Mesendoderm (in vitro differentiated cells): Measurements from ENCODE around the gene DESI2. TPM values are rescaled to one million over a fixed set of nuclear protein-coding genes. Genes with fewer than 3 reads are reported as not detected.
A peak's percentile ranks its signal among the peaks of the same experiment; 100 is the strongest.

Experiments
- DNase-seq: peaks from one replicate; pipeline ENCODE4 v3.0.0; 2013
- H2AK5ac ChIP-seq: 2 replicates; pipeline ENCODE4 v1.6.1; 2013; ENCODE audit warnings: low read length, inconsistent platforms
- H2BK120ac ChIP-seq: 2 replicates; pipeline ENCODE4 v1.6.1; 2013; ENCODE audit warnings: low read depth, mild to moderate bottlenecking, low read length, moderate library complexity, mixed read lengths
- H2BK15ac ChIP-seq: replicated peaks from 2 replicates; pipeline ENCODE4 v1.6.1; 2013; ENCODE audit warnings: low read depth, mild to moderate bottlenecking, moderate library complexity
- H2BK5ac ChIP-seq: 2 replicates; pipeline ENCODE4 v1.6.1; 2013; ENCODE audit warnings: low read length, inconsistent platforms
- H3K18ac ChIP-seq: 2 replicates; pipeline ENCODE4 v1.6.1; 2013; ENCODE audit warnings: mild to moderate bottlenecking, low read length, mixed read lengths
- H3K23ac ChIP-seq: one replicate; pipeline ENCODE4 v1.6.1; 2013; ENCODE audit warnings: low read length
- H3K27ac ChIP-seq: 2 replicates; pipeline ENCODE4 v1.5.1; 2013; ENCODE audit warnings: low read depth, mild to moderate bottlenecking, inconsistent platforms, low read length, moderate library complexity
- H3K27me3 ChIP-seq: 2 replicates; pipeline ENCODE4 v1.6.1; 2013; ENCODE audit warnings: low read length, control low read depth, mild to moderate bottlenecking, inconsistent platforms; ENCODE audit not compliant: insufficient read depth, poor library complexity
- H3K36me3 ChIP-seq: 2 replicates; pipeline ENCODE4 v1.6.1; 2013; ENCODE audit warnings: low read length, inconsistent platforms; ENCODE audit not compliant: control insufficient read depth, insufficient read depth
- H3K4ac ChIP-seq: one replicate; pipeline ENCODE4 v1.6.1; 2013; ENCODE audit warnings: low read depth, mild to moderate bottlenecking, low read length, moderate library complexity
- H3K4me1 ChIP-seq: 2 replicates; pipeline ENCODE4 v1.6.1; 2013; ENCODE audit warnings: low read depth, low read length, inconsistent platforms; ENCODE audit not compliant: control insufficient read depth
- H3K4me2 ChIP-seq: 2 replicates; pipeline ENCODE4 v1.6.1; 2013; ENCODE audit warnings: low read length
- H3K4me3 ChIP-seq: 2 replicates; pipeline ENCODE4 v1.5.1; 2013; ENCODE audit warnings: mild to moderate bottlenecking, low read length
- H3K56ac ChIP-seq: one replicate; pipeline ENCODE4 v1.6.1; 2013; ENCODE audit warnings: low read length
- H3K79me1 ChIP-seq: 2 replicates; pipeline ENCODE4 v1.6.1; 2013; ENCODE audit warnings: low read length, inconsistent platforms
- H3K79me2 ChIP-seq: 2 replicates; pipeline ENCODE4 v1.6.1; 2013; ENCODE audit warnings: mild to moderate bottlenecking, low read length; ENCODE audit not compliant: control insufficient read depth, insufficient read depth
- H3K9ac ChIP-seq: 2 replicates; pipeline ENCODE4 v1.6.1; 2013; ENCODE audit warnings: low read length, inconsistent platforms
- H4K5ac ChIP-seq: one replicate; pipeline ENCODE4 v1.6.1; 2013; ENCODE audit warnings: low read length
- H4K8ac ChIP-seq: one replicate; pipeline ENCODE4 v1.6.1; 2013; ENCODE audit warnings: low read depth, mild to moderate bottlenecking, control low read depth, low read length, moderate library complexity
- WGBS: extraction: QIAGEN DNeasy Blood & Tissue Kit; methylation state at CpG from one replicate; pipeline ENCODE4 v1.1.7; 2013; ENCODE audit warnings: low lambda C conversion rate, missing lambda C conversion rate; ENCODE audit not compliant: insufficient coverage; ENCODE audit errors: extremely low coverage; 5-methylcytosine and 5-hydroxymethylcytosine counted together
- polyA plus RNA-seq, 2 experiments: library from polyadenylated mRNA; stranded (reverse); fragments of 200-250 nt; gene quantifications; one replicate each; pipeline ENCODE4 v1.2.3, GENCODE V29; 2013

DESI2 gene
- polyA plus RNA-seq (2013, experiment 1 of 2), result 47.8 TPM
- polyA plus RNA-seq (2013, experiment 2 of 2), result 49.1 TPM

- H3K4ac ChIP-seq, result peak within 1 kb of the TSS; percentile 91
- H4K8ac ChIP-seq, result no peak within 1 kb of the TSS
- H3K9ac ChIP-seq, result peak within 1 kb of the TSS; percentile 63
- H3K56ac ChIP-seq, result peak within 1 kb of the TSS; percentile 77
- H3K18ac ChIP-seq, result peak within 1 kb of the TSS; percentile 93
- H3K79me1 ChIP-seq, result peaks cover 14% of the 10 kb centered on the region
- H3K79me2 ChIP-seq, result peaks cover 39% of the 10 kb centered on the region
- WGBS, result no CpG with 5 or more reads among the region's 81 CpGs
- peak within 1 kb of the TSS; percentile 88 for H3K27ac ChIP-seq
- peak; percentile 100 for DNase-seq
- no peaks in the 10 kb centered on the region for H3K27me3 ChIP-seq
- H3K23ac ChIP-seq, result no peak within 1 kb of the TSS
- H2AK5ac ChIP-seq, result no peak within 1 kb of the TSS
- H2BK5ac ChIP-seq, result peak within 1 kb of the TSS; percentile 20
- no peaks in the 10 kb centered on the region for H3K36me3 ChIP-seq
- H3K4me3 ChIP-seq, result peak within 1 kb of the TSS; percentile 27
- no peak within 1 kb of the TSS for H2BK120ac ChIP-seq
- peaks cover 5% of the 10 kb centered on the region for H3K4me1 ChIP-seq
- no peak within 1 kb of the TSS for H4K5ac ChIP-seq
- no peak within 1 kb of the TSS for H2BK15ac ChIP-seq
- peak within 1 kb of the TSS; percentile 49 for H3K4me2 ChIP-seq
Observed at GRCh38 chr1:244652623-244653438, at the start of gene DESI2. TSS of gene DESI2 (plus strand) at chr1:244653126. CDS start at chr1:244653314, 188 bp downstream.

- Histone ChIP-seq H3K23ac (no peak overlapping the region), H3K9ac (no peak overlapping the region), H3K4me2 (no peak overlapping the region), H2BK120ac (no peak overlapping the region), H2BK15ac (no peak overlapping the region), H3K4me1 (no peaks in the 10 kb centered on the region), H3K4ac (no peak overlapping the region), H3K79me2 (no peaks in the 10 kb centered on the region), H4K8ac (no peak overlapping the region), H3K36me3 (no peaks in the 10 kb centered on the region), H3K4me3 (no peak overlapping the region), H3K27me3 (no peaks in the 10 kb centered on the region), H3K27ac (no peak overlapping the region), H2BK5ac (no peak overlapping the region), H3K18ac (no peak overlapping the region), H2AK5ac (no peak overlapping the region), H3K56ac (no peak overlapping the region), H3K79me1 (no peaks in the 10 kb centered on the region), H4K5ac (no peak overlapping the region)
- peak; percentile 22 for DNase-seq
Observed at GRCh38 chr1:244603498-244603897, 49.4 kb upstream of the DESI2 start.

- no peaks in the 10 kb centered on the region for H3K4me1 ChIP-seq
- no CpG with 5 or more reads among the region's 6 CpGs for WGBS
- H3K23ac ChIP-seq, result no peak overlapping the region
- H2BK15ac ChIP-seq, result no peak overlapping the region
- H3K18ac ChIP-seq, result no peak overlapping the region
- no peak for DNase-seq
- no peaks in the 10 kb centered on the region for H3K79me1 ChIP-seq
- no peaks in the 10 kb centered on the region for H3K27me3 ChIP-seq
- no peak overlapping the region for H3K56ac ChIP-seq
- no peaks in the 10 kb centered on the region for H3K36me3 ChIP-seq
- no peak overlapping the region for H4K5ac ChIP-seq
- no peak overlapping the region for H3K27ac ChIP-seq
- H4K8ac ChIP-seq, result no peak overlapping the region
- H2BK5ac ChIP-seq, result no peak overlapping the region
- no peak overlapping the region for H3K9ac ChIP-seq
- no peak overlapping the region for H2AK5ac ChIP-seq
- H3K4me3 ChIP-seq, result no peak overlapping the region
- H3K4ac ChIP-seq, result no peak overlapping the region
- no peak overlapping the region for H2BK120ac ChIP-seq
- H3K4me2 ChIP-seq, result no peak overlapping the region
- no peaks in the 10 kb centered on the region for H3K79me2 ChIP-seq
Observed at GRCh38 chr1:244605835-244606370, 47.0 kb upstream of the DESI2 start.

- Histone ChIP-seq H4K5ac (no peak overlapping the region), H3K4me2 (no peak overlapping the region), H3K79me1 (no peaks in the 10 kb centered on the region), H4K8ac (no peak overlapping the region), H3K18ac (no peak overlapping the region), H3K27me3 (no peaks in the 10 kb centered on the region), H3K27ac (no peak overlapping the region), H2AK5ac (no peak overlapping the region), H3K23ac (no peak overlapping the region), H3K79me2 (no peaks in the 10 kb centered on the region), H3K9ac (no peak overlapping the region), H3K56ac (no peak overlapping the region), H2BK15ac (no peak overlapping the region), H3K4ac (no peak overlapping the region), H2BK5ac (no peak overlapping the region), H3K4me1 (no peaks in the 10 kb centered on the region), H2BK120ac (no peak overlapping the region), H3K36me3 (no peaks in the 10 kb centered on the region), H3K4me3 (no peak overlapping the region)
- DNase-seq, result no peak
- WGBS, result no CpG with 5 or more reads among the region's 9 CpGs
Observed at GRCh38 chr1:244614113-244614836, 38.7 kb upstream of the DESI2 start.

GRCh38 chr1:244614879-244615278 is 38.0 kb upstream of the DESI2 start:
- Histone ChIP-seq H3K27me3 (no peaks in the 10 kb centered on the region), H3K79me2 (no peaks in the 10 kb centered on the region), H3K9ac (no peak overlapping the region), H2BK120ac (no peak overlapping the region), H3K79me1 (no peaks in the 10 kb centered on the region), H3K4me3 (no peak overlapping the region), H3K23ac (no peak overlapping the region), H2BK15ac (no peak overlapping the region), H3K36me3 (no peaks in the 10 kb centered on the region), H4K8ac (no peak overlapping the region), H3K18ac (no peak overlapping the region), H3K4ac (no peak overlapping the region), H3K4me2 (no peak overlapping the region), H3K56ac (no peak overlapping the region), H3K4me1 (no peaks in the 10 kb centered on the region), H2AK5ac (no peak overlapping the region), H2BK5ac (no peak overlapping the region), H3K27ac (no peak overlapping the region), H4K5ac (no peak overlapping the region)
- DNase-seq, result peak; percentile 5
- no CpG with 5 or more reads among the region's 3 CpGs for WGBS
